Measurements from ENCODE around the gene CASZ1.

- TF ChIP-seq CTCF (IDR thresholded peaks at IDR 0.05), result no peak
- TF ChIP-seq POLR2AphosphoS5 (IDR thresholded peaks at IDR 0.05; ENCODE audit: low read depth, low read length), result no peak
- TF ChIP-seq SIN3A (IDR thresholded peaks at IDR 0.05; ENCODE audit: borderline replicate concordance, insufficient read depth, low read depth, low read length), result no peak
- TF ChIP-seq REST (IDR thresholded peaks at IDR 0.05; ENCODE audit: insufficient read depth in 1 of 2, low read depth in 2 of 2, low read length in 1 of 2), result no peak
- no peak for TF ChIP-seq TCF7L2 (IDR thresholded peaks at IDR 0.05; ENCODE audit: low read depth, low read length)
Observed at GRCh38 chr1:10632691-10633090, 163.8 kb downstream of the CASZ1 start.

Measured in Panc1 (cell line).